ENCODE measurements around the gene PLCG2.
"Not testable (repeated sequence)": the region's sequence is repeated elsewhere in the genome, so short reads cannot be mapped to it uniquely, and the experiment has no call there.

The PLCG2 gene

GRCh38 chr16:81755915-81756614 lies 23.0 kb upstream of the PLCG2 start:
- peak; percentile 67 for DNase-seq

- DNase-seq, result peak; percentile 85
Measured at GRCh38 chr16:81756615-81757356, 22.3 kb upstream of the PLCG2 start.

DNA sequence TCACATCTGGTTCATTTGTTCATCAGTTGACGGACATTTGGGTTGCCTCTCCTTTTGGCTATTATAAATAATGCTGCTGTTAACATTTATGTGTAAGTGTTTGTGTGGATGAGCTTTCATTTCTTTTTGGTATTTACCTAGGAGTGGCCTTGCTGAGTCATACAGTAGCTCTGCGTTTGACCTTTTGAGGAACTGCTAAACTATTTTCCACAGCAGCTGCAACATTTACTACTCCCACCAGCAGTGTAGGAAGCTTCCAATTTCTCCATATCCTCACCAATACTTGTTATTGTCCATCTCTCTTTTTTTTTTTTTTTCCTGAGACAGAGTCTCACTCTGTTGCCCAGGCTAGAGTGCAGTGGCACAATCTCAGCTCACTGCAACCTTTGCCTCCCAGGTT lies 20.7 kb upstream of the PLCG2 start:
- no peak for DNase-seq

DNA sequence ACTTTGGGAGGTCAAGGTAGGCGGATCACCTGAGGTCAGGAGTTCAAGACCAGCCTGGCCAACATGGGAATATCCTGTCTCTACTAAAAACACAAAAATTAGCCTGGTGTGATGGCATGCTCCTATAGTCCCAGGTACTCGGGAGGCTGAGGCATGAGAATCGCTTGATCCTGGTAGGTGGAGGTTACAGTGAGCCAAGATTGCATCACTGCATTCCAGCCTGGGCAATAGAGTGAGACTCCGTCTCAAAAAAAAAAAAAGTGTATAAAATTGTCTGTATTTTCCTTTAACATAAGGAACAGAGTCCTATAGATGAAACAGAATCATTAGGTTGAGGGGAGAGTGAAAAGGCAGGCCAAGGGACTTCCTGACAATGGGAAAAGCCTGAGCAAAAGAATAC lies 16.8 kb upstream of the PLCG2 start:
- not testable (repeated sequence) for DNase-seq

DNA sequence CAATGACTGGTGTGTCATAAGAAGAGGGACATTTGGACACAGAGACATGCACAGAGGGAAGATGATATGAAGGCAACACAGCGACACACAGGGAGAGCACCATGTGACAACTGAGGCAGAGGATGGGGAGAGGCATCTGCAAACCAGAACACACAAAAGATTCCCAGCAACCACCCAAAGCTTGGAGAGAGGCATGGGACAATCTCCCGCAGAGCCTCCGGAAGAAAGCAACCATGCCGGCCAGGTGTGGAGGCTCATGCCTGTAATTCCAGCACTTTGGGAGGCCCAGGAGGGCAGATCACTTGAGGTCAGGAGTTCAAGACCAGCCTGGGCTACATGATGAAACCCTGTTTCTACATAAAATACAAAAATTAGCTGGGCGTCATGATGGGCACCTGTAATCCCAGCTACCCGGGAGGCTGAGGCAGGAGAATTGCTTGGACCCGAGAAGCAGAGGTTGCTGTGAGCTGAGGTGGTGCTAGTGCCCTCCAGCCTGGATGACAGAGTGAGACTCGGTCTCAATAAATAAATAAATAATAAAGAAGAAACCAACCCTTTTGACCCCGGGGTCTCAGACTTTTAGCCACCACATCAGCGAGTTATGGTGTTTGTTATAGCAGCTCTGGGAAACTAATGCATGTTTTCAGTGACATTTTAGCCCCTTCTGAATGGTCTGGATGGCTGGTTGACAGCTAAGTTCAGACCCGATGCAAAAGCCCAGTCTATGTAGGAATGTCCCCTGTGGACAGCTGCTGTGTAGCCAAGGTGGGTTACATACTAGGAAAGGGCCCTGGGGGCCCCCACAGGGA lies 13.8 kb upstream of the PLCG2 start:
- no peak for DNase-seq

- DNase-seq, result no peak
Measured at GRCh38 chr16:81765969-81766368, 13.1 kb upstream of the PLCG2 start.

DNA sequence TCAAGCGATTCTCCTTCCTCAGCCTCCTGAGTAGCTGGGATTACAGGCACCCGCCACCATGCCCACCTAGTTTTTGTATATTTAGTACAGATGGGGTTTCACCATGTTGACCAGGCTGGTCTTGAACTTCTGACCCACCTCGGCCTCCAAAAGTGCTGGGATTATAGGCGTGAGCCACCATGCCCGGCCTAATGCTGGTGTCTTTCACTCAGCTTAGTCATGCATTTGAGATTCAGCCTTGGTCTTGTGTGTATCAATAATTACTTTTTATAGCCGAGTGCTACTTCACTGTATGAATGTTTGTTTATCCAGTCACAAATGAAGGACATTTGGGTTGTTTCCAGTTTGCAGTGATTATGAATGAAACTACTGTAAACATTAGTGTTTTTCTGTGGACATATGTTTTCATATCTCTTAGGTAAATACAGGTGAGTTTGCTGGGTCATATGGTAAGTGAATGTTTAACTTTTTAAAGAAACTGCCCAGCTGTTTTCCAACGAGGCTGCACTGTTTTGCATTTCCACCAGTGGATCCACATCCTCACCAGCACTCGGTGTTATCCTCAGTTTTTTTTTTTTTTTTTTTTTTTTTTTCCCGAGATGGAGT lies 11.0 kb upstream of the PLCG2 start:
- DNase-seq, result no peak

GRCh38 chr16:81770008-81770407 lies 9.1 kb upstream of the PLCG2 start:
- no peak for DNase-seq

- no peak for DNase-seq
Measured at GRCh38 chr16:81774348-81774747, 4.7 kb upstream of the PLCG2 start.

DNA sequence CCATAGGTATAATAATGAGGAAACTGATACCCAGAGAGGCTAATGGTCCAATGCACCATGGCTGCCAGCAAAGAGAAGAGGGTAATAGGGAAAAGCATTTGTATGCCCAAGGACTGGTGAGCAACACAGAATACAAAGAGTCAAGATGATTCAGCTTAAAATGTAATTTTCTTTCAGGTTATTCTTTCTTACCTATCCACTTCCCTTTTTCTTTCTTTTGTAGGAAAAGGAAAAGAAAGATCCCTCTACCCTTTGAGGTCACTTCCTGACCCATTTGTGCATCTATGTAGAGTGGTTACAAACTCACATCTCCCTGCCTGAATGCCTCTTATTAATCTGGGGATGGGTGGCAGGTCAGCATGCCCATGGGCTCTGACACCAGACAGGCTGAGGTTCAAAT lies 3.5 kb upstream of the PLCG2 start:
- DNase-seq, result no peak

DNA sequence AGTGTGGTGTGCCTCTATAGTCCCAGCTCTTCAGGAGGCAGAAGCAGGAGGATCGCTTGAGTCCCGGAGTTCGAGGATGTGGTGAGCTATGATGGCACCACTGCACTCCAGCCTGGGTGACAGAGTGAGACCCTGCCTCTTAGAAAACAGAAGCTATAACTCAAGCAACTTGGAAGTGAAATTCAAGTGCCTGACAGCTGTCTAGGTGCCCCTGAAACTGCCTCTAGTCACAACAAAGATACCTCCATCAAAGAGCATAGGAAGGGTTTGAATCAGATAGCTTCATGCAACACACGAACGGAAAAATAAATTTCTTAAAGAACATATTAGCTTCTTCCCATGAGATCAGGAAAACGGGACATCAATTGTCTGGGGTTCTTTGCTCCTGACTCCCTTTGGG lies 860 bp upstream of the PLCG2 start:
- no peak for DNase-seq

- DNase-seq, result peak; percentile 20
Measured at GRCh38 chr16:81779536-81780320, 637 bp downstream of the PLCG2 start.

DNA sequence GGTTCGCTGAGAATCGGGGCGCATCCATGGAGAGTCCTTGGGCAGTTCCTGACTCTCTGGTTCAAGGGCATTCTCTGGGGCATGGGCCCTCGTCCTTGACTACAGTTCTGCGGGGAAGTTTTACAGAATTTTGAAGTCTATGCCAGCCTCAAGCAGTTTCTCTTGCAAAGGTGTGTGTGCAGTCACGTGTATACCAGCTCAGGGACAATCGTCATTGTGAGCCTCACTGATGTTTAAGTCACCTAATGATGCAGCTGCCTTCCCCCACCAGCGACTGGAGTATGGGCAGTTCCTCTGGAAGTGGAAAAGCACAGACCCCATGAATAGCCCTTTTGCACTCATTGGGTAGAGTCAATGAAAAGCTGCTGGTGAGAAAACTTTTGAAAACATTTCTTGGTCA lies 1.3 kb downstream of the PLCG2 start:
- DNase-seq, result no peak

DNA sequence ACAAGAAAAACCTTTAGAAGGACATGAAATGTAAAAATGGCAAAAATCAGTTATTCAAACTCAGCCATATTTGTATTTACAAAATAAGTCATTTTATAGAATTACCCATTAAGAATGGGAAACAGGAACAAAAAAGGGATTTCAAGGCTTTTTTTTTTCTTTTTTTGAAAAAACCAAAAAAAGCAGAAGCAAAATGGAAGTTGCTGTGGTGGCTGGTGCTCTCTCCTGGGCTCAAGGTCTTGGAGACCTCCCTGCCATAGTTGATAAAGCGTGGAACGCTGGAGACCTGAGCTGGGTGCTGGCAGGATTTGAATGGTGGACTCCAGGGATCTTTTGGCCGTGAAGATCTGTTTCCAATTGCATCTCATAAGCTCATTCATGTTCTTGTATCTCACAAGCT lies 3.1 kb downstream of the PLCG2 start:
- DNase-seq, result no peak

DNA sequence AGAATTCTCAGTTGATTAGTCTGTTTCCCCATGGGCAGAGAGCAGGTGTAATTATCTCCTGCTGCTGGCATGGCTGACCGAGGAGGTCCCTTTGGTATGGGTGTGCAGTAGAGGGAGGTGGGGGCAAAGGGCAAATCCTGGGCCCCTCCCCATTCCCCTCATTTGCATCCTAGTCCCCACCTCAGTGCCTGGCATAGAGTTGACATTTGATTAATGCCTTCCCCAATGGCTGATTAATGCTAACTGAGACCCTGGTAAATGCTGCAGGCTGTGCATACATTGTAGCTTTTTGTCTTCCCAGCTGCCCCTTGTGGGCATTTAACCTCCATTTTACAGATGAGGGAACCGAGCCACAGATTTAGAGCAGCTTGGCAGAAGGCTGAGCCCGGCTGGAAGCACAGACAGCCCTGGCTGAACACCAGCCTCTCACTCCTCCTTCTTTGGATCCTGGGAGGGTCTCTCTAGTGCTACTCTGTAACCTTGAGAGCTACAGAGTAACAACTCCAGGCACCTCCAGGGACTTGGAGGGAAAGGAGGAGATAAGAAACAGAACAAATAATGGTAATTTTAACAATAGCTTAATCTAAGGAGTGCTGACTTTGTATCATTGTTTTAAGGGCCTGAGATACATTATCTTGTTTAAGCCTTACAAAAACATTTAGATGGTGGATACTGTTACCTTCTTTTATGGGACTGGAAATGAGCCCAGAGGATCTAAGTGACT lies 5.1 kb downstream of the PLCG2 start:
- no peak for DNase-seq

- no peak for DNase-seq
Measured at GRCh38 chr16:81785138-81785924, 6.2 kb downstream of the PLCG2 start.

- no peak for DNase-seq
Measured at GRCh38 chr16:81786321-81786720, 7.2 kb downstream of the PLCG2 start.

DNA sequence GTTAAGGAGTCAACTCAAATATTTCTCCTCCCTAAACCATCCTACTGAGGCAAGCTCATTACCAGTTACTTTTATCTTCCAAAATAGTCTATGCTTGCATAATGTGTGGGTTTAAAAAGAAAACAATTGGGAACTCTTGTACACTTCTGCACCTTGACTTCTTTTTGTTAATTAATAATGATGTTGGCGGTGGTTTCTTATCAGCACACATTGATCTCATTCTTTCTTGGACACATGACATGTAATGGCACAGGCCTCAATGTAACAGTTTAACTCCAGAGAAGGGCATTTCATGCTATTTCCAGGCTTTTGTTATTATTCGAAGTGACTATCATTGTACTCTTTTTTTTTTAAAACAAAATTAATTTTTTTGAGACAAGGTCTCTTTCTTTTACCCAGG lies 7.8 kb downstream of the PLCG2 start:
- DNase-seq, result no peak

DNA sequence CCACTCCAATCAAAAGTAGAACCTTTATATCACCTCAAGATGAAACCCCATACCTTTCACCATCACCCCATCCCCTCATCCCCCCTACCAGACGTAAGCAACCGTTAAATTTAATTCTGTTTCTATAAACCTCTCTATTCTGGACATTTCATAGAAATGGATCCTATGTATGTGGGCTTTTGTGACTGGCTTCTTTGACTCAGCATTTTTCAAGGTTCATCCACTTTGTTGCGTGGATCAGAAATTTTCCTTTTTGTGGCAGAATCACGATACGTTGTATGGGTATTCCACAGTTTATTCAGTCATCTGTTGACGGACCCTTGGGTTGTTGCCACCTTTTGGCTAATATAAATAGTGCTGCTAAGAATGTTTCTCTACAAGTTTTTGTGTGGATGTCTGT lies 8.6 kb downstream of the PLCG2 start:
- DNase-seq, result no peak

GRCh38 chr16:81790277-81790676 lies 11.2 kb downstream of the PLCG2 start:
- no peak for DNase-seq

DNA sequence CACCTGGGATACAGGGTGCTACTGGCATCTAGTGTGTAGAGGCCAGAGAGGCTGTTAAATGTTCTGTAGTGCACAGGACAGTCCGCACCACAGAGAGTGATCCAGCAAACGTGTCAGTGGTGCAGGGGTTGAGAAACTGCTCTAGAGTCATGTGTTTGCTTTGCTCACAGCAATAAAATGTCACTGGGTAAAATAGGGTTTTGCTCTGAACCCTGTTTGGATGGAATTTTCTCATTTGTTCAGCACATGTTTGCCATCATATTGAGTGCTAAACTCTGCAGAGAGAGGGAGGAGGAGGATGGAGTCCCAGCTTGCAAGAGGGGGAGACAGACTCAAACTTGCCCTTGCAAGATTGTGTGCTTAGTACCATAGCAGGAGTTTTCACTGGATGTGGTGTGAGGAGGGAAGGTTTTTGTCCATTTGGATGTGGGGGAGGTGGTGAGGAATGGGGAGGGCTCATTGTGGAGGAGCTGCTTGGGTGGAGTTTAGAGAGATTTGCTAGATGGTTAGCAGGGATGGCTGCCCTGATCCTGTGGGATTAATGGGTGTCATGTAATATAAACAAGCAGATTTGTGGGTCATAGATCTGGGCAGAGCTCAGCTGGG lies 11.8 kb downstream of the PLCG2 start:
- DNase-seq, result no peak
